Measurements from ENCODE around the gene FBXO44.

- TF ChIP-seq ZFX (IDR thresholded peaks at IDR 0.05) (peak; percentile 60; the same call in 1 of the 2 replicates), CTCF (conservative IDR thresholded peaks at IDR 0.05) (no peak)
Observed at GRCh38 chr1:11680270-11681070, 25.8 kb downstream of the FBXO44 start.

All from C4-2B (cell line).